AML-193 (cell line): Measurements from ENCODE around the gene SORL1-AS1.

Experiments used
- DNase-seq, 2 experiments: peaks; one replicate each; lab custom pipeline; 2025; lab: John Stamatoyannopoulos, UW

SORL1-AS1 gene

GRCh38 chr11:121451986-121452608 is 670 bp downstream of the SORL1-AS1 start, which contains the start of gene SORL1:
SORL1 (plus strand) TSS chr11:121452314; CDS start chr11:121452332, 18 bp downstream.
- DNase-seq, result peak; percentile 62 to 72

GRCh38 chr11:121451178-121451985 is 1.4 kb downstream of the SORL1-AS1 start:
- DNase-seq, result no peak

DNA sequence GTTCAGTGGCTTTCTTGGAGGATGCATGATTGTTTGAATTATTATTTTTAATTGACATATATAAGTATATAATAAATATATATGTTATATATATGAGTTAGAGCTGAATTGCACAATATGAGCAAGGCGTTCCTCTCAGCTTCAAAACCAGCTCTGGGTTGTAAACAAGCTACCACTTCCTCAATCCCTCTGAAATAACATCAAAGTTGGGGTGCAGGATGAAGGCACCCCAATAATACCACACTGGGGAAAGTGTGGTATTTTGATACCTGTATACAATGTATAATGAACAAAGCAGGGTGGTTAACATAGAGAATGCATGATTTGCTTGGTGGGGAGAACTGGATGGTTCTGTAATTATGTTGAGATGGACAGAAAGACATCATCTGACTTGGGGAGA is 2.4 kb downstream of the SORL1-AS1 start:
- peak; percentile 33 to 43 for DNase-seq

GRCh38 chr11:121449626-121450025 is 3.1 kb downstream of the SORL1-AS1 start:
- no peak for DNase-seq

DNA sequence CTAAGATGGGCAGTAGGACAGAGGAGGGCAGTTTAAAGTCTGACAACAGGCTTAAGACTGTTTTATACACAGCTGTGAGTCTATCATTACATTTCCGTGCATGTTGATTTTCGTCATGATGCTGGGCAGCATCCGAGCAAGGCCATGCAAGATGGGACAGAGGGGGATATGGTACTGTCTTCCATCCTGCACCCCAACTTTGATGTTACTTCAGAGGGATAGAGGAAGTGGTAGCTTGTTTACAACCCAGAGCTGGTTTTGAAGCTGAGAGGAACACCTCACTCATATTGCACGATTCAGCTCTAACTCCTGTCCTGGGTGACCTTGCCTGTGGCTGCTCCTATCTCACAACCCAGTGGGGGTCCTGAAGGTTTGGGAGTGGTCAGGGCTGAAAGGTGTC is 3.6 kb downstream of the SORL1-AS1 start:
- DNase-seq, result no peak

GRCh38 chr11:121448431-121448941 is 4.3 kb downstream of the SORL1-AS1 start:
- peak; percentile 82 to 90 for DNase-seq

DNA sequence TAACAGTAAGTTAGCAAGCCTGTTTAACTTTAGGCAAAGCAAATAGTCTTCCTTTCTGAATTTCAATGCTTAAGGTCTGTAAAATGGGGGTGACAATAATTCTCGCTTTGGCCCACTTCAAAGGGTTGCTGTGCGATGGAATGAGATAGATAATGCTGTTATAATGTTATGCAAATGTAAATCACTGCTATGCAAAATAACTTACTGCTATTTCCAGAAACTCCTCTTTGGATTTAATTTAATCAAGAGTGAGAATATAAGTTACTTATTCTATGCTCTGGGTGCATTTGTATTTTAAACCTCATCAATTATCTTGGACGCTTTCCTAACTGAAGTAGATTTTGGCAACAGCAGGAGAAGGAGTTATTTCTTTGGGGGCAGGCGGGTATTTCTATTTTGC is 4.8 kb downstream of the SORL1-AS1 start:
- DNase-seq, result no peak

- DNase-seq, result no peak
Measured at GRCh38 chr11:121446752-121447156, 6.0 kb downstream of the SORL1-AS1 start.

DNA sequence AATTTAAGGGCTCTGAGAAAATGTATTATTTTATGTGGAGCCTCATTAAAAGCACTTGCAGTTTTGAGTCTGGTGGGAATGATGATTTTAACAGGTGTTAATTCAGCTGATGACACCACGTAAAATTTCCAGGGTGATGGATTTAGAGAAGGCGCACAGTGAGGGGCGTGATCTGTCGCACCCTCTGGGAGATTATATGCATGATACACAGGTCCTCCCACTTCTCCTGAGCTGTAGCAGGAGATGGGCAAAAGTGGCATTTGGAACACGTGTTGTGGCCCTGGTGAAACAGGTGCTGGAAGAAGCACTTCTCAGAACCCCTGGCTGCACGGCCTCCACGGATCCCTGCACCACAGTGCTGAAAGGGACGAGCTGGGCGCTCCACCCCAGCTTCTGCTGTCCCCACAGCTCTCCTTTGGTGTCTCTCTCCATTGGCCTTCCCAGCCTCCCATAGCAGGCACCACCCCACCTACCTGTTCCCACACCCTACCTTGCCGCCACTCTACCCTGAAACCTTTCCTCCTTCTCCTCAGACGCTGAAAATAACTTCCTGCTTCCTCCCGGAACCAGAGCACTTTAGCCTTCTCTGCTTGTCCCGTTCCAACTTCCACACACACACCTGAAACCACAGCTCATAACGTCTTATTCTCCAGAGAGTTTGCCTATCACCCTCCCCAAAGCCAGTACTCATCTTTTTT is 7.5 kb downstream of the SORL1-AS1 start:
- no peak for DNase-seq

DNA sequence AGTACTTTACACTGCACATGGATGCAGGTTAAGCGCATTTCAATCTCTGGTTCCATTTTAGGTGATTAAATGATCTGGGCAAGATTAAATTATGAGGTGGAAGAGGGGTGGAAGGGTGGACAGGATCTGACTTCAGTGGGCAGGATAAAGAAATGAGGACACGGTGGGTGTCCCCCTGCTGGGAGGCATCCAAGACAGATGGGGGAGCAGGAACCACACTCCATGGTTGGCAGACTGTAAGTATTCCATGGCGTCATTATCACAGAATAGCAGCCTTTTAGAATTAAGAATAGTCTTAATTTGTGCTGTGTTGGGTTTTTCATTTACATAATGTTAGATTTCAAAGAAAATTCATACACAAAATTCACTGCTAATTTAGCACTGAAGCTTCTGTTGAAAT is 8.2 kb downstream of the SORL1-AS1 start:
- no peak for DNase-seq

- DNase-seq, result no peak
Measured at GRCh38 chr11:121443688-121444275, 9.0 kb downstream of the SORL1-AS1 start.

DNA sequence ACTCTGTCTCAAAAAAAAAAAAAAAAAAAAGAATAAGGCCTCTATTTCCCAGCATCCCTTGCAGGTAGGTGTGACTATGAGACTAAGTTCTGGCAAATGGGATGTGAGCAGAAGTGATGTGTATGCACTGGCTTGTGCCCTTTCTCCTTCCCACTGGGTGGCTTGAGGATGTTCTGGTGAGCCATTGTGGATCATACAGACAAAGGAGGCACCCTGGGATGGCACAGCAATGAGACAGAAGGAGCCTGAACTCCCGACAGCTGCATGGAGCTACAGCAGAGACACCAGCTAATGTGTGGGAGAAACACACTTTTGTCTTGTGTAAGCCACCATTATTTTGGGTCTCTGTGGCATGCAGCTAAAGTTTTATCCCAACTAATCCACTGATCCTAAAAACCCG is 11.2 kb downstream of the SORL1-AS1 start:
- no peak for DNase-seq

DNA sequence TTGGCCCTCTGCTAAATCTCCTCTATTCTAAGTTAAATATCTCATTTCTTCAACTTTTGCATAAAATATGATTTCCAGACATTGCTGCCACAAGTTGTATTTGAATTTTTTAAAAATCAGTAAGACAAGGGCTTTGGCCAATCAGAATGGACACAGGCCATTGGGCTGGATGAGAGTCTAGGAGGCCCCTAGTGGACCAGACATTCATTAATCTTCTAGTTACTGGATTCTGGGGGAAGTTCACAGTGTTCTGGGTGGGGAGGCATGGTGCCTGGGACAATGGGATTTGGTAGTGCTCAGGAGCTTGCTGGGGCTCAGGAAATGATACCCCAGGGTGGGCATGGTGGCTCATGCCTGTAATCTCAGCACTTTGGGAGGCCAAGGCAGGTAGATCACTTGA is 13.0 kb downstream of the SORL1-AS1 start:
- DNase-seq, result no peak

- DNase-seq, result no peak
Measured at GRCh38 chr11:121439337-121439736, 13.4 kb downstream of the SORL1-AS1 start.

DNA sequence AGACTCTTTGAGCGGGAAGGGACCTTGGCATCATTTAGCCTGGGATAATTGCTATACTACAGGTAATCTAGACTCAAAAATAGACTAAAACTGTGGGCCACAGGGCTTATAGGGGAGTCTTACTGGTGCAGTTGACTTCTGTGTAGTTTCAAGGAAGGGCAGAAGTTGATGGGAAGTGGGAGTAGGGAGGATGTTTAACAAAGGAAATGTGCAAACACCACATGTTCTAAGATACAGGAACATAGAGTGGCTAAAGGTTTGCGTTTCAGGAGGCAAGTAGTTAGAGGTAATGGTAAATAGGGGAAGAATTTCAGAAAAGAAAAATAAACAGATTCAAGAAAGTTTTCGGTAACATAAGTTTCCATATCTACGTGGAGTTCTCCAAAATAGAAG is 15.1 kb downstream of the SORL1-AS1 start:
- DNase-seq, result peak; percentile 19 to 22

DNA sequence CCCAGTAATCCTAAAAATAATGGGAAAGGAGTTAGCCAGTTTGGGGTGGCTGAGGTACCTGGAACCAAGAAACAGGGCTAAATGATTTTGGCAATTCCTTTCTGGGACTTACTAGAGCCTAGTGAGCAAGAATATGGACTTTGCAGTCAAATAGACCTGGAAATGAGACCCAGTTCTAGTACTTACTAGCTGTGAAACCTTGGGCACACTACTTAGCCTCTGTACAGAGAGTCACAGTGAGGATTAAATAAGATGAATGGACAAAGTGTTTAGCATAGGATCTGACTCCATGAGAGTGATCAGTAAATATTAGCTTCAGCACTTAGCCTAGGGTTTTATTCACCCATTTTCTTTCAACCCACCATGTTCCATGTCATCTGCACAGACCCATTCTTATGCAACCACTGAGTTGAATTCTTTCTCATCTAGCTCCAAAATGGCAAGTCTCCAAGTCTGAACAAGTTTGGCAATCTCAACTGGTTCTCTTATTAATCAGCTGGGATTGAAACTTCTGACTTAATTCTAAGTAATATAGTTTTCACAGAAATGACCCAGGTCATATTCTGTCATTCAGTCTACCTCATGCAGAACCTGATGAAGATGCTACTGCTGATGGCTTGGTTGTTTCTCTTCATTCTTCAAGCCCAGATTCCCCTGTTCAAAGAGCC is 15.6 kb downstream of the SORL1-AS1 start:
- peak; percentile 69 to 76 for DNase-seq

- peak; percentile 91 to 93 for DNase-seq
Measured at GRCh38 chr11:121435551-121436511, 16.9 kb downstream of the SORL1-AS1 start.

GRCh38 chr11:121435132-121435531 is 17.6 kb downstream of the SORL1-AS1 start:
- DNase-seq, result no peak

DNA sequence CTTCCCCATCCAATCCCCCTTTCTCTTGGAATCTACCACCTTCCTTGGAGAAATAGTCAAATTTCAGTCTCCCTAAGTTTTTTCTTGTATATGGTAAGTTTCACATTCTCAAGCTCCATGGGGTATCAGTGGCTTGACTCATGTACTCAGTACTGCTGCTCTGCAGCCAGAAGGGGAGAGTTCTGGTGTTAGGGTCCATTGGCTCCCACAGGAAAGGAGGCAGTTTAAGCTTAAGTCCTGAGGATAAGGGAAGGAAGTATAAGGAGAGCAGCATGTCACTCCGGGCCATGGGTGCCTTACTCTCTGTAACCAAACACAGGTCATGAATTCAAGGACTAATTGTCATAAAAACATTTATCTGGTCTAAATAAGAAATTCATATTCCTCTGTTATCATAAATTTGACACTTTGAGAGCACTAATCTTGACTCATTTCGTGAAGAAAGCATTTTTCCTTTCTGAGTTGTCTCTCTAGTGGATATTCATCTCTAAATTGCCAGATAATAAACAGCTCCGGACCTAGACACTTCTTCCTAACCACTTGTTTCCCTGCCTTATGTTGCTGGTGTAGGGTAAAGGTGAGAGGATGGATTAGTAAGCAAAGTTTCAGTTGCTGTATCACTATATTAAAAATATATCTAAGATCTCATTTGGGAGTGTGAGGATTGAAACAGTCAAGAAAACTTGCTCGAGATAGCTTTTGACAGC is 20.8 kb downstream of the SORL1-AS1 start:
- DNase-seq, result no peak

DNA sequence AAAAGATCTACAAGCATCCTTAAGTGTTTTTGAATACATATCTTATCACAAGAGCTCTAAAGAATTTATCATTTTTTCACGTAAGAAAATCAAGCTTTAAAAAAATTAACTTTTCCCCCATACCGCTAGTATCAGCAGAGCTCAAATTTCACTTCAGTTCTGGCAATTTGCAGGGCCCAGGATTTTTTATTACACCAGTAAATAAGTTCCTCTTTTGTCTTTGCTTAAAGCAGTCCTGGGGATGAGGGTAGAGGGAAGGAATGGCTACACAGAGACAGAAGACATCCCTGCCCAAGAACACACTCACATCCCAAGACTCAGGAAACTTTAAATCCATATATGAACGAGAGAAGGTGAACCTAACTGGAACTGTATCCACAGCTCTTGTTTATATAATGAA is 23.2 kb downstream of the SORL1-AS1 start:
- peak; percentile 26 to 31 for DNase-seq
